Hematopoietic multipotent progenitor cell treated with erythropoietin and hydrocortisone succinate and interleukin-3 and kit ligand, for 6 days (in vitro differentiated cells): ENCODE measurements around the gene NRP2.

ENCODE experiments used
- DNase-seq: peaks from one replicate; pipeline ENCODE4 v3.0.0-alpha.2; 2015

Gene NRP2

DNA sequence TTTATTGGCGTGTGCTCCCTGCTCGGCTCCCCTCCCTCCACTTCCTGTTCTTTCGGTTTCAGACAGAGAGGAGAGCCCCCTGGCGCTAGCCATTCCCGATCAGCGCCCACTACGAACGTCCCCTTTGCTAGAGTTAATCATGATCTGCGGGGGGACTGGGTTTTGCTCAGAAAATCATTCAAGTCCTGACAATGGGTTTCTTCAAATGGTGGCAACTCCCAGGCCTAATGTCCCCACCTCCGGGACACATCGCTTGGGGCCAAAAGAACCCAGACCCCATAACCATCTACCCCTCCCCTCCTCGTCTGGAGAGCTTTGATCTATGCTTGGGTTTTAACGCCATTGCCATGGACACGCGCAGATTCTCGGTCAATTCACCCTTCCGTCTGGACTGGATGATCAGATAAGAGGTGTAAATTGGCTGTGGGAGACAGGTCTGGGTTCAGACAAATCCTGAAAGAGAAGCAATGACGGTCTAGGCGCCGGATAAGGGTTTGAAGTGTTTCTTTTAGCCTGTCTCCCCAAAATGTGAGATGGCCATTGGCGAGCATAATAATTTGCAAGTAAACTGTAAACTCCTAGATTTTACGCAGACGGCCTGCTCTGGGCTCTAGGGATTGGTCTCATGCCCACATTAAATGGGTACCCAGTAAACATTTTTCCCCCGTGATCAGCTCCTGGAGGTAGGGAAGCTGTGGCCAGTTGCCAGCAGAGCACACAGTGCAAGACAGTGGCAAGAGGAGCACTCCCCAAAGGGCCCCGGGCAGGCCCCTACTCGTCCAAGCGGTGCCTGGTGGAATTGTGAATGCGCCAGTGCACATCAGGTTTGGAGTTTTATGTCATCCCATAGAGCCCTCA lies 4.7 kb downstream of the NRP2 start:
- no peak for DNase-seq

DNA sequence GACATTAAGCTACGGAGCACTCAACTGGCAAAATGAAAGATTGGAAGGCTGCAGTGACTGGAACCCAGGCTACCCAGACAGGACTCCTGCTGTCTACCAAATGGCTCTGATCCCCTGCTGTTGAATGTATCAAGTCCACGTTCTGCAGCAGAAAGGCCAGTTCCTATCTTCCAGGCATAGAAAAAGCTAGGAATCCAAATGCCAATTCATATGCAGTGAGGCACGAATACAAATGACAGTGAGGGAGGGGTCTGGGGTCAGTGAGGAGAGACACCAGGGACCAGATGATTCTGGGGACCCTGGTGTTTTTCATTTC lies 5.3 kb downstream of the NRP2 start:
- no peak for DNase-seq

DNA sequence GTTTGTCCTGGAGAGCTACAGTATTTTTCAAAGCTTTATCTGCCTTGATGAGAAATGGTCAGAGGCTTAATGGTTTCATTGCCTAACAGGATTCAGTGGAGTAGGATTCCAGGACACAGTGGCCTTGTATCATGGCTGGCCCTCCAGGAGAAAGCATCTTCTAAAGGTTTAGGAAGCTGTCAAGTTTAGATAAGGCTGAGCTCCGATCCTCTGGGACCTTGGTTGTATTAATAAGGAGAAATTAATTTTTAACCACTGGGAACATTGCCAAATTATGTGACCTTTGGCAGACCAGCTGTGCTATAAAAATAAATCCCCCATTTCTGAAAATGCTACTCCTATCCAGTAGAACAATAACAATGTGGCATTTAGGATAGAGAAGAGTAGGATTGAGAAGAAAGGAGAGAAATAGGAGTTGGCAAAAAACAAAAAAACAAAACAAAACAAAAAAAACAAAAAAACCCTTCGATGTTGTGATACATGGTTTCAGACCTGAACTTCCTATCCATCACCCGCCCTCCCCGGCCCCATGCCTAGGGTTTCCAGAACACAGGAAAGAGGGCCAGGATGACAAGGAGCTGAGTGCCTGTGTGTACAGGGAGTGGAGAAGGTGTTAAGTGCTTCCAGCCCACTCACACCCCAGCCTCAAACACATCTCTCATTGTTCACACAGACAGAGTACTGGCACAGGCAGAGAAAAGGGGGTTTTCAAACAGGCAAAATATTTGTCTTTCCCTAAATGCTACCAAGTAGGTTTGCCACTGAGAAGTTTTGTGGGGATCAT lies 6.3 kb downstream of the NRP2 start:
- DNase-seq = no peak

DNA sequence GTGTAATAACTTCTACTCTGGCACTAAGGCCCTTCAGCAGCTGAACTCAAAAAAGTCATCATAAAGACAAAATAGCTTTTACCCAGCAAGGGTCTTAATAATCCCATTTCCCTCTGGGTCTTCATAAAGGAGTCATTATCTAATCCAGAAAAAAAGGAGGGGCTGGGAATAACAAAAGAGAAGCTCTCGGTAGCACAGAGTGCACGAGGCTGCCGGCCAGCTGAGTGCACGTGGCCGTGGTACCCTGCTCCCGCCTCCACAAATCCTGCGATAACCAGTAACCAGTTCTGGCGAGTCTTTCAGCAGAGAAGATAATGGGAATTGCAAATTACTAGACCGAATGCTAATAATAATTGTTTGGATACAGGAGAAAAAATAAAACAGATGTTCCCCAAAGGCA lies 7.5 kb downstream of the NRP2 start:
- no peak for DNase-seq

DNA sequence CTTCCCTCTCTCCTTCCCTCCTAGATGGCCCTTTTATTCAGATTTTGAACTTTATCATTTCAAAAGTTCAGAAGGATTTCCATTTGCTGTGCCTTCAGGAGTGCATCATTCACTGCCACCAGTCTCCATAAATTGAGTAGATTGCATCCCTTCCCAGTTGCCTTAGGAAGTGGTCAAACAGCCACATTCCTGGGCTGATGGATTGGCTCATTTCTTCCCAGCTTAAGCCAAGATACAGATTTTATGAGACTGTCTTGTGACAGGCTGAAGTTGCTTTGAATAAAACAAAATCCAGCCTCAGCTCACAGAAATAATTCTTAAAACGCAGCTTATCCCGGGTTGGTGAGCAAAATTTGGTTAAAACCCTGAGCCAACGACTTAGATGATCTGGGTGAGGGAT lies 9.8 kb downstream of the NRP2 start:
- no peak for DNase-seq

DNA sequence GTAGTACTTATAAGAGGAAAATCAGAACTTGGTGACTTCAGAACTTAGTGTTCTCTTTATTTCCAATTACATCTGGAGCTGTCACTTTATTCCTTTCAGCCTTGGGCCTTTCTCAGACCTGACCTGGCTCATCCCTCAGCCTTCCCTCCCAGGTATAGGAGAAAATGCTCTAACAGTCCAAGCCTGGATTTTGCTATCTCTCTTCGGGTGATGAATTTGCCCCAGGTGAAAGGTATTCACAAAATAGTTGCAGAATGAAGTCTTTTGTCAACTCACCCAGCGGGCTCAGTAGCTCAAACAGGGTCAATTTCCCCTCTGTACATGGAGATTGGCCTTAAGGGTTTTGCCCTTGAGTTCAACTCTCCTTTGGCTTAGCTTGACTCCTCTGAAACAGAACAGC lies 12.0 kb downstream of the NRP2 start:
- DNase-seq = no peak

DNA sequence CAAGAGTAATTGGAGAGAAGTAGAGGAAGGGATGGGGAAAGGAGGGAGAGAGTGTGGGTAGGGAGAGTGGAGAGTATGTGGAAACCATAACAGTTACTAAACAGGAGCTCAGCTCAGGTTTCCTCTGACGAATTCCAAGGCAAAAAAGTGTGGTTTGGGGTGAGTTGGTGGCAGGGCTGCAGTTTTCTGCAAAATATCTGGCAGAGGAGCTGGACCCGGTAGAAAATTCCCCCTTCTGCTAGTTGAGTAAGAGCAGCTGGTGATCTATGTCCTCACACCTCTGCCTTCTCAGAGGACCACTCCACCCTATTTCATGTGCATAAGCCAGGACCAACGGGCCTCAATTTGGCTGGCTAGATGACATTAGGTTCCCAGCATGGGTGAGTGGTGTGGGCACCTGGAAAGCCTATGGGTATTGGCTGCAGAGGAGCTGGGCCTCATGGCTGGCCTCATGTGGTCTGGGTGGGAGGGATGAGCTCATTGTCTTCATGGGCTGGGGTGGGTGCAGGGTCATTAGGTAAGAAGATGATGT lies 13.2 kb downstream of the NRP2 start:
- DNase-seq = no peak

DNA sequence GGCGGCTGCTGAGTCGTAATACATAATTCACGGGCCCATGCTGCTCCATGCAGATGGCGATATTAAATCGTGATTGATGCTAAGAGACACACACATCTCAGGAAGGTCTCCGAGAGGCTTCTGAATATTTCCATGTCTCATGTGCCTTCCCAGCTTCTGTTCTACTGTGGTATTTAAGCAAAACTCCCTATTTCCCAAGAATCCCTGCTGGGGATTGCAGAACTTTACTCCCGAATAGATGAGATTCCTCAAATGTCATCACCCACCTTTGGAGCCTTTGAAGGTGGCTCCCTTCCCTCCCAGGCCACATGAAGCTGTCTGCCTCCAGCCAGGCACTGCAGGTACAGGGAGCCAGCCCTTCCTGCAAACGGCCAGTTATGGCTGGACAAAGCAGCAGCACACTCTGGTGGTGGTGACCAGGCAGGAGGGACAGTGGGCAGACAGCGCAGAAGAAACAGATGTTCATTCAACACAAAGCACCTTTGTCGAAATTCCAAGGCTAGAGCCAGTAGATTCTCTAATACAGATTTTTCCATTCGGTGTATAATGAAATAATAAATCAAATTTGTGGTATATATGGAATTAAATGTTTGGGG lies 14.1 kb downstream of the NRP2 start:
- DNase-seq = no peak

DNA sequence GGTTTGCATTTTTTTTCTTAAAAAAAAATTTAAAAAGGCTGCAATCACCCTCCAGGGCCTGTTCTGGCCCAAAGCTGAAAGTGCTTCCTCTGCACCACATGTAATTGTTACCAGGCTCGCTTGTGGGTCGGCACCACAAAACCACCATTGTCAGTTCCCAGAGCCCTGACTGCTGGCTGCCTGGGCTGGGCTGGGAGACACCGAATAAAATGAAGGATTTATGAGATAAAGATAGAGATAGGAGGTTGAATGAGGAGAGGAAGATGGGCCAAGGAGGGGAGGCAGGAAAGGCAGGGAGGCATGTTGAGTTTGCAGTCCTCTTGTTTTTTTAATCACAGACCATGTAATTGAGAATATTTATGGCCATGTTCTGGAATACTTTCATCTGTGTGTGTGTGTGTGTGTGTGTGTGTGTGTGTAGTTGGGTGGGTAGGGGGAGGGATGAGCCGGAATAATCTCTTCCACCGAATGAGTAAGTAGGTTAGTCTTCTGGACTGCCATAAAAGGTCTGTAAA lies 14.7 kb downstream of the NRP2 start:
- DNase-seq = no peak

DNA sequence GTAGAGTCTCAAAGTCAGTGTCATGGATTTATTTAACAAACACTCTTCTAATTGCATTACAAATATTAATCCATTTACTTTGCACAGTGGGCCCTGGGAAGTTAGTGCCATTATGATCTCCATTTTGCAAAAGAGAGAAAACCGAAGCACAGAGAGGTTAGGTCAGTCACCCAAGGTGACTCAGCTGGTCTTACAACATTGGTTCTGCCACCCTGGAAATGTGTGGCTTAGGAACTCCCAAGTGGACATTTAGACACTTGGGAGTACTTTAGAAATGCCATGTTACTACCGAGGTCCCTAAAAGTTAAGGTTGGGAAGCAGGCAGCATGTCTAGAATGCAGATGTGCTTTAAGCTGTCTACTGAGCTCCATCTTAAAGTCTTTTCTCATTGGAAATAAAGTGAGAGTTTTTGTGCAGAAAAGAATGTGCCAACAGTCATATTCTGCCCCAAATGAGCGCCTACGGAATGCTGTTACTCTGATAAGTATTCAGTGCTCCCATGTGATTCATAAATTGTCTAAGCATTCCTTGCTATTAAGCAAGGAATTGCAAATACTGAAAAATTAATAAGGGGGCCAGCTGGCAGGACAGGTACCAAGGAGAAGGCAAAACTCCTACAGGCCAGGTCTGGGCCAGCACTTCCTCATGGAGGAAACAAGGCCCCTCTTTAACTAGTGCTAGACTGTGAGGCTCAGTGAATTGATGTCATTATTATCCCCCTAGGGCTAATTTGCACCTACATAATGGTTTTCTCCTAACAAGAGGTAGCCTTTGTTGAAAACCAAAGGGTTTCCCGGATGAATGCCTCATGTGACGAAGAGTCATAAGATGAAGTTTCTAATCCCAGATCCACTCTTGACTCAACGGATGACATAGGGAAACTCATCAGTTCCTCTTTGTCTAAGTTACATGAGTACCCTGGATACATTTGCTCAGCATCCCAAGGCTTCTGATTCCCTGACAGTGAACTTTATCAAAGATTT lies 16.3 kb downstream of the NRP2 start:
- no peak for DNase-seq

DNA sequence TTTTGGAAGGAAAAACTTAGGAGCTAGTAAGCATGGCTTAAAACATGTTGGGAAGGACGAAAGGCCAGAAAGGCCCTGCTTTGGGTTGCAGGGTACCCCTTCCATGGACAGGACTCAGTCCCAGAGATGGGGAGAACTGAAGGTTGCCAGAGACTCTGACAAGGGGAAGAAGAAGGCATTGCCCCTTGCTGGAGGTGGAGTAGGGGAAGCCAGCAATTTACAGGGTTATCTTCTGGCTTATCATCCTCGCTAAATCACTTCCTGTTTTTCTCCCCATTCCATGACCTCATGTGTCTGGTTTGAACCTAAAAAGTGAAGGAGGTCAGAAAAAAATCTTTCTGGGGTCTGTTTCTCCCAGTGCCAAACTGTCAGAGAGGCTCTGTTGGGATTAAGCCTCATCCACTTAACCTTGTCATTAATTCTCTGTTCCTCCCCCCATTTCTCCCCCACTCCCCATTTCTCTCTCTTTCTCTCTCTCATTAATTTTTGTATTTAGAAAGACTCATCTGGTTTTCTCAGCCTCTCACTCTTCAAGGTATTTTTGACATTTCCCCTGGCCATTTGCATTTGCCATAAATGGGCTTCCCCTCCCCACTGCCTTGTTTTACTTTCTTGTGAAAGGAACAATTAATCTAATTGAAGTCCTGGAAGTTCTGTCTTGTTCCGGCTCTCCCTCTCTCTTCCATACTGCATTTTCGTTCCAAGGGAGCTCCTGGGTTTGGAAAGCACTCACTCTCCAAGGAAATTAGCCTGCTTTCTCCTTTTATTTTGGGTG lies 17.4 kb downstream of the NRP2 start:
- DNase-seq = no peak

DNA sequence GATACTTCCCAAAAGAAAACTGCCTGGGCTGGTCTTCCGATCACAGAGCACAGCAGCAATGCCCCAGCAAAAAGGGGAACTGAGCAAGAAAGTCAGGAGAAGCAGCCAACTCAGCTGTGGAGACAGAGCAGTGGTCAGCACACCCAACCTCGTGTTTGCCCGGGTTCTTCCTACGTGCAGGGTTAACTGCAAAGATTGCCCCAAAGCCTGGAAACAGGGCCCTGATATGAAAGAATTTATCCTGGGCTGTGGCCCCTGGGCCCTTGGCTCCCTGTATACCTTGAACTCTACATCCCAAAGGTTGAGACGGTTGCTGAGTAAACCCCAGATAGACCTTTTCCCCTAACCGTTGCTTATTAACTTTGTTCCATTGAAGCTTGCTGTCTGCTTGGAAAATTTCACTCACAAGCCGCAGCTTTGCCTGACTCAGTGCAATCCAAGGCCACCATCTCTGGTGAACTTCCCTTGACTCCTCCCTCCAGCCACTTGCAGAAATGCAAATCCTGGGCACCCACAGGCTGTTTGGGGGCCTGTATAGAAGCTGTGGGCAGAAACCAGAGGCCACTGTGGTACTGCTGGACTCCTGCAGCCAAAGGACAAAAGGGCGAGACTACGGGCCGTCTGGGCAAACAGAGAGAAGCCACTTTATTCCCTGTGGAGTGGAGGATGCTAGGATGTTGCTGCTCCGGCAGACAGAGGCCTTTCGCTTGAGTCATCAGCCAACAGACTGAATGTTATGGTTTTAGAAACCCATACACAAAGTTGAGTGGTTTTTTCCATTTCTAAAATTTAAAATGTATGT lies 18.2 kb downstream of the NRP2 start:
- DNase-seq = no peak

DNA sequence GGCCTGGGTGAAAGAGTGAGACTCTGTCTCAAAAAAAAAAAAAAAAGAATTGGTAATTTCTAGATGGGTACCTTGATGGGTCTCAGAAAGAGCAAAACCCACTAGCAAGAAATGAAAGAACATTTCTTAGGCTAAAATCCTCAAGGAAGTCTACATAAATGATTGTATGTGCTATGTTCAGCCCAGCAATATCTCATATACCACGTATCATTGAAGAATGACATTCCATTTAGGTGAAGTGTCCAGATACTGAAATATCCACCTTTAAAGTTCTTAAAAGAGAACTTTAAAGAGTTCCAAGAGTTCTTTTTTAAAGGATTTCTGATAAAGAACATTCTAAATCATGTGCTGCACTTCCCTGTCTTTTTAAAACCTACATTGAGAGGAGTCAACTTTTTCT lies 19.2 kb downstream of the NRP2 start:
- no peak for DNase-seq

DNA sequence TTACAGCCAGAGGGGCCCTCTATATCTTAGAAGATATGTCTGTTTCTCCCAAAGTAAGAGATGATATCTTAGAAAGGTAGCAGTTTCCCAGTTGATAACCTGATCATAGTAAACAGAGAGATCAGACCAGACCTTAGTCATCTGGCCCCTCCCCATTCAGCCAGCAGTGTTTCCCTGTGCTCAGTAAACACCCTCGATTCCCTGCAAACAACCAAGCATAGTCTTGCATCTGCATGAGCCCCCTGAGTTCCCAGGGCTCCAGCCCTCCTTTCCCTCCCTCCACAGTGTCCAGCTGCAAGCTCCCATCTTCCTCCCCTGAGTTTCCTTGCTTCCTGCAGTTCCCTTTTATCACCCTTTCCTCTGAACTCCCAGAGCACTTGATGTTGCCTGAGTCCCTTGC lies 20.3 kb downstream of the NRP2 start:
- DNase-seq = no peak

DNA sequence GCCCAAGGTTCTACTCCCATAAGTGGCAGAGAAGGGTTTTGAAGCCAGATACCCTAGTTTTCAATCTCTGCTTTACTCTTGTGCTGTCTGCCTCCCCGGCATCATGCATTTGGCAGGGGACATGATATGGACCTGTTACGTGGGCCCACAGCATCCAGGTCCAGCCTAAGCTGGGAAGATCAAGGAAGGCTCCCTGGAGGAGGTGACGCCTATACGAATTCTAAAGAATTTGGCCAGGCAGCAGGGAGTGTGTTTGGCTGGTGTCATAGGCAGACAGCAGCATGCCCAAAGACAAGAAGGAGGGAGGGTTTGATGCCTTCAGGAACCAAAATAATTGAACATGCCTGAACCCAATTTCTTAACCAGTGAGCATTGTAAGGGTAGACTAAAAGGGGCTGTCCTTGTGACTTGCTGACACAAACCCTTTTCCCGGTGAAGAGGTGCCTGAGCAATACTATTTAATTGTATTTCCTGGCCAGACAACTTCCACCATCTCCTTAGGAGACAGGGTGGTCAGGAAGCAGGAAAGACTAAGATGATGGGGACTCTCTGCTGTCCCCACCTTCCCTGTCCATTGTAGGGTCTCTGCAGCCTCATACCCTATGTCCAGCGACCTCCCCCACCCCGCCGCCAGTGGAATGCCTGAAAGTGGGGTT lies 21.3 kb downstream of the NRP2 start:
- no peak for DNase-seq

DNA sequence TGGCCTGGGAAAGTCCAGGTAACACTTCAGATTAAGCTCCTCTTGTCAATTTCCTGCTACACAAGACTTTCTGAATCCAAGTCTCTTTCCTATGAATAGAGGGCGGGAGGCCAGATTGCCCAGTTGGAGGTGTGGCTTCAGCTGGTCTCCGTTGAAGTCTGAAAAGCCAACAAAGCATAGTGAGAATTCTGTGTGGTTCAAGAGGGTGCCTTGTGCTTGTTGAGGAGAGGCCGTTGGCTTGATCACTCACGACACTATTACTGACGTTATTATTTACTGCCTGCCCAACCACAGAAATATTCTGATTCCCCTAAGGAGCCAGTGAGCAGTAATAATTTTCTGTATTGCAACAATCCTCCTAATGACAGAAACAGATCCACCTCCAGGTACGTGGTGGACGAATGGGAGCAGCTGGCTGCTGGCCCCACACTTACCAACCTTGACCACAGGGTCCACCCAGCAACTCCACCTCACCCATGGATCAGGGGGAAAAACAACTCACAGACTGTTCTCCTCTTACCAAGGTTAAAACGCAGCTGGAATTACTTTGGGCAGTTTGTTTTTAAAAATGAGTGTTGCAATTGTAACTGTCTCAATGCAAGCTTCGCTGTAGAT lies 21.9 kb downstream of the NRP2 start:
- DNase-seq = no peak

DNA sequence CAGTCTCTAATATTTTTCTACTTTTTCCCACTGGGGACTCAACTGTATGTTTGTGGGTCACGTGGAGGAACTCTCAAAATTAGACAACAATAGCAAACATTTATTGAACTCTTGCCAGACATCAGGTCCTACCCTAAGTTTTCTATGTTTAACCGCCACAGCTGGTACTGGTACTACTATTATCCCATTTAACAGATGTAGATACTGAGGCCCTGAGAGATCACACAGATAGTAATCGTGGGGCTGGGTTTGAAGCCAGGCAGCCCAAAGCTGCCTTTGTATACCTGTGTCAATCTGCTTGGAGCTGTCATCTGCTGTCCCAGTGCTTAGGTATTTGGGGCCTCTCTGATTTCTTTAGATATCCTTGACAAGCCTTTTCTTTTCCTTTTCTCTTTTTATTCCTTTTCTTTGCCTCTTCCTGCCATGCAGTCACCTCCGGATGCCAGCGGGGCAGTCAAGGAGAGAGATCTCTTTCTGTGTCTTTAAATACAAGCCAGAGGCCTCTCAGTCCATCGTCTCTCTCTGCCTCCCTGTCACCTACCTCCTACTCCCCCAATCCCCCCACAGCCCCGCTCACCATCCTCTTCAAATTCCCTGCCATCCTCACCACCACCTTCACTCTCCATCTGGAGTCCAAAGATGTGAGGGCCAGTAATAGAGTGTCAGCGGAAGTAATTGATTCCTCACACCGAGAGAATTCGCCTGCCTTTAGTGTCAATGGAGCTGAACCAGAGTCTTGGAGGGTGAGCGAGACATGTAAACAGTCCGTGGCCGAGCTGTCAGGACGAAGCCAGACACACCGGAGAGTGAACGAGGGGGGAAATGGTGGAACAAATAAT lies 23.4 kb downstream of the NRP2 start:
- DNase-seq = no peak

DNA sequence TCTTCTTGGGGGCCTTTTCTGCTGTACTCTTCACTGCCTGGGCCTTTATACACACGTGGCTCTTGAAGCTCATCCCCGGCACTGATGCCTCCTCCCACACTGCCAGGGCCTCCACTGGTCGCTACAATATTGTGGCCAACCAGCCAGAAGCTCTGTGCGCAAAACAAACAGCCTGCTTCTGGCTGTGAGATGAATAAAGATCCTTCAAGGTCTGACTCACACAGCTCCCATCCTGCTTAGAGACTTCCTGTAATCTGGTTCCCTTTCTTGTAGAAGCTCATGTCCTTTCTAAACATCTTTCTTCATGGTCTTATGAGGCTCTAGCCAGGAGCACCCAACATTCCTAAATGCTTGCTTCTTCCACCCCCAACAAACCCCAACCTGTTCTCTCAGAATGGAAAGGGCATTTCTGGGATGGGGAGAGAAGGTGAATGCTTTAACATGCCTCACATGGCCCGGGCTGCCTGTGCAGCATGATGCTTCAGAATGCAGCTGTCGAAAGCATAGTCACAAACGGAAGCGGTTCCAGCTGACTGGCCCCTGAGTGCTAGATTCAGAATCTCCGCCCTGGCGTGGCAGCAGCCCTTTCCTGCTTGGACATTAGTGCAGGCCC lies 24.6 kb downstream of the NRP2 start:
- peak; percentile 22 for DNase-seq
